Fibroblast of the aortic adventitia (primary cell): ENCODE results near the gene SPOCK1. TPM values are rescaled to one million over a fixed set of nuclear protein-coding genes. Genes with fewer than 3 reads are reported as not detected.
A peak's percentile ranks its signal among the peaks of the same experiment; 100 is the strongest.

Experiments used
- DNase-seq: peaks from one replicate; pipeline ENCODE4 v3.0.0-alpha.2; 2010; ENCODE audit warnings: low read depth
- H3K4me3 ChIP-seq: 2 replicates; pipeline ENCODE4 v1.5.1; 2011; ENCODE audit warnings: low read depth, mild to moderate bottlenecking, control low read depth, low read length, moderate library complexity
- CTCF ChIP-seq: IDR thresholded peaks from 2 replicates; pipeline ENCODE4 v1.5.1; 2011; ENCODE audit warnings: mild to moderate bottlenecking, low read length, control low read depth, inconsistent platforms; ENCODE audit not compliant: insufficient read depth
- total RNA-seq: library from RNA; depleted of rRNA; stranded (reverse); fragments of >200 nt; gene quantifications from 2 replicates; pipeline ENCODE4 v1.2.3, GENCODE V29; 2012; ENCODE audit warnings: low replicate concordance

Gene SPOCK1
- total RNA-seq, 1 donor = 174 TPM

GRCh38 chr5:137496919-137497318, 2.2 kb downstream of the SPOCK1 start:
- peak; percentile 64 for DNase-seq
- TF ChIP-seq CTCF = no peak
- H3K4me3 ChIP-seq = peak overlapping the region; percentile 32

- no peak overlapping the region for H3K4me3 ChIP-seq
- peak; percentile 86 for DNase-seq
- no peak for TF ChIP-seq CTCF
Measured at GRCh38 chr5:137492331-137492730, 6.8 kb downstream of the SPOCK1 start.

GRCh38 chr5:137491121-137491520, 8.0 kb downstream of the SPOCK1 start:
- peak; percentile 63 for DNase-seq

GRCh38 chr5:137490591-137490990, 8.5 kb downstream of the SPOCK1 start:
- DNase-seq = peak; percentile 52
- TF ChIP-seq CTCF = no peak
- H3K4me3 ChIP-seq = no peak overlapping the region

More at GRCh38 chr5:137491121-137491520, 8.0 kb downstream of the SPOCK1 start:
- H3K4me3 ChIP-seq = no peak overlapping the region
- no peak for TF ChIP-seq CTCF

GRCh38 chr5:137488974-137489373, 10.2 kb downstream of the SPOCK1 start:
- no peak for TF ChIP-seq CTCF
- no peak for DNase-seq
- no peak overlapping the region for H3K4me3 ChIP-seq

- DNase-seq = no peak
- no peak for TF ChIP-seq CTCF
- no peak overlapping the region for H3K4me3 ChIP-seq
Measured at GRCh38 chr5:137488516-137488915, 10.6 kb downstream of the SPOCK1 start.

- no peak for TF ChIP-seq CTCF
- peak; percentile 95 for DNase-seq
- no peak overlapping the region for H3K4me3 ChIP-seq
Measured at GRCh38 chr5:137487600-137487999, 11.5 kb downstream of the SPOCK1 start.
